ENCODE measurements around the gene NMT1.

The NMT1 gene

DNA sequence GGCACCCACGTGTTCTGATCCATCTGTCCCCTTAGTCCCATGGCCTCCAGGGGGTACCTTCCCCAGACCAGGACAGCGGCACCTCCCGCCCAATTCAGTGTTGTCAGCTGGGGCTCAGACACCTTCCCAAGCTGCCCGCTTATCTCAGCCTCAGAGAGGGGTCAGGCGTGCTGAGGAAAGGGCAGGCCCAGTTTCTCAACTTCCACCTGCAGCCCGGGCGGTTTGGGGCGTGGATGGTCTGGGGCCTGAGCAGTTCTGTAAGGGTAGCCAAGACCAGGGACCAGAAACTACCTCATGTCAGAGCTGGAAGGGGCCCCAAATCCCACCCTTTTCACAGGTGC, 66.1 kb downstream of the NMT1 start:
- no peak for DNase-seq (ENCODE audit: low read depth, low spot score)
- TF ChIP-seq, protein P1, sequence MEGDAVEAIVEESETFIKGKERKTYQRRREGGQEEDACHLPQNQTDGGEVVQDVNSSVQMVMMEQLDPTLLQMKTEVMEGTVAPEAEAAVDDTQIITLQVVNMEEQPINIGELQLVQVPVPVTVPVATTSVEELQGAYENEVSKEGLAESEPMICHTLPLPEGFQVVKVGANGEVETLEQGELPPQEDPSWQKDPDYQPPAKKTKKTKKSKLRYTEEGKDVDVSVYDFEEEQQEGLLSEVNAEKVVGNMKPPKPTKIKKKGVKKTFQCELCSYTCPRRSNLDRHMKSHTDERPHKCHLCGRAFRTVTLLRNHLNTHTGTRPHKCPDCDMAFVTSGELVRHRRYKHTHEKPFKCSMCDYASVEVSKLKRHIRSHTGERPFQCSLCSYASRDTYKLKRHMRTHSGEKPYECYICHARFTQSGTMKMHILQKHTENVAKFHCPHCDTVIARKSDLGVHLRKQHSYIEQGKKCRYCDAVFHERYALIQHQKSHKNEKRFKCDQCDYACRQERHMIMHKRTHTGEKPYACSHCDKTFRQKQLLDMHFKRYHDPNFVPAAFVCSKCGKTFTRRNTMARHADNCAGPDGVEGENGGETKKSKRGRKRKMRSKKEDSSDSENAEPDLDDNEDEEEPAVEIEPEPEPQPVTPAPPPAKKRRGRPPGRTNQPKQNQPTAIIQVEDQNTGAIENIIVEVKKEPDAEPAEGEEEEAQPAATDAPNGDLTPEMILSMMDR (IDR thresholded peaks at IDR 0.05; ENCODE audit: insufficient read depth, low read length, missing control alignments), result no peak
- no peak overlapping the region for H3K4me3 ChIP-seq (ENCODE audit: low read depth, low read length)
- CTCF ChIA-PET, result interaction anchor here (0.7 to 16.6 kb wide), 5 partner anchors 8 to 604 kb away, joined by 3 to 677 read pairs (median 45); partner anchors contain the start of gene ACBD4
- POLR2A ChIA-PET, result interaction anchor here (2.6 kb wide), 1 partner anchor 22 kb away, joined by 11 read pairs; the partner anchor contains the start of gene HEXIM1

DNA sequence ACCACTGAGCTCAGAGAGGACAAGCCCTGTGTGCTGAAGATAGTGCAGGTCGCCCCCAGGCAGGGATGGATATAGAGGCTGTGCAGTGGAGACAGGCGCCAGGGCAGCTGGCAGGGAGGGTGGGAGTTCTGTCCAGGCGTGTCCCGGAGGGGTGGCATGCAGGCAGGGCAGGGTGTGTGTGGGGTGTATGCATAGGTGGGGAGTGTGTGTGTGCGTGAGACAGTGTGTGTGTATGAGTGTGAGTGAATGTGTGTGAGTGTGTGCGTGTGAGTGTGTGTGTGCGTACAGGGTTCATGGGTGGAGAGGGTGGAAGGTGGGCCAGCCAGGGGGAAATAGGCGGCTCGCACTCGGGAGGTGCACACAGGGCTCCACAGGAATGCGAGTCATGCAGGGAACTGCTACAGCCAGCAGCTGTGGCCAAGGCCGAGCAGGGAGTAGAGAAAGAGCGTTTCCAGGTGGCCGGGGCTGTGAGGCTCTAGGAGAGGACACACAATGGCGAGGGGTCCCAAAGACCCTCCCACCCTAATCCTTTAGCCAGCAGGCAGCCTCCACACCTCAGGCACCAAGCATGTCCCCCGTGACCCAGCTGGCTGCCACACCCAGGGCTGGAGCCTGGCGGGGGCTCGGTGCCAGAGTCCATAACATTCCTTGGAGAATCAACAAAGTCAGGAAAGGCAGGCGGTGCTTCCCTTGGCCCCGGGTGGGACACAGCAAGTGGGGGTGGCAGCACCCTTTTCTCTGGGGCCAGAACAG, 66.6 kb downstream of the NMT1 start:
- TF ChIP-seq, protein P1 (IDR thresholded peaks at IDR 0.05; ENCODE audit: insufficient read depth, low read length, missing control alignments), result no peak
- CTCF ChIA-PET, result interaction anchor here (1.0 to 16.6 kb wide), 6 partner anchors 8 to 207 kb away, joined by 3 to 677 read pairs (median 40); partner anchors contain the start of gene ACBD4
- no peak overlapping the region for H3K4me3 ChIP-seq (ENCODE audit: low read depth, low read length)
- POLR2A ChIA-PET, result interaction anchor here (1.1 to 2.6 kb wide), 2 partner anchors 9 to 21 kb away, joined by 3 to 11 read pairs; partner anchors contain the start of gene HEXIM1
- DNase-seq (ENCODE audit: low read depth, low spot score), result no peak

DNA sequence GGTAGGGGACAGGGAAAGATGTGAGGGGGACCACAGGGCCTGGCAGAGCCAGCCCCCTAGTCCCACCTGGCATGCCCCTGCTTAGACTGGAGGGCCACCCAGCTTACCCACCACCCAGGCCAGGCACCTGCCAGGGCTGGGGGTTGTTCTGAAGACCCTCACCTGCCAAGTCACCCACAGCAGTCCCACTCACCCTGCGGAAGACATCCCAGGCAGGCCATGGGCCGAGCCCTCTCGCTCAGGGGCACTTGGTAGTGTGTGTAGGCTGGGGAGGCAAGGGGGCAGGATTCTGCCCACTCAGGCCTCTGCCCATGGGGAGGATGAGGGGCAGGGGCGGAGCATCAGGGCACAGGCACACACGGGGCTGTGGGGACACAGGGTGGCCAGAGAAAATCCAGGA, 67.2 kb downstream of the NMT1 start:
- TF ChIP-seq, protein P1 (IDR thresholded peaks at IDR 0.05; ENCODE audit: insufficient read depth, low read length, missing control alignments), result no peak
- ChIA-PET POLR2A (interaction anchor here (1.1 to 2.6 kb wide), 2 partner anchors 9 to 20 kb away, joined by 3 to 11 read pairs; partner anchors contain the start of gene HEXIM1), CTCF (interaction anchor here (1.0 to 16.6 kb wide), 6 partner anchors 11 to 207 kb away, joined by 3 to 677 read pairs (median 22); partner anchors contain the start of gene HEXIM2)
- H3K4me3 ChIP-seq (ENCODE audit: low read depth, low read length), result no peak overlapping the region
- DNase-seq (ENCODE audit: low read depth, low spot score), result no peak

GRCh38 chr17:45128989-45129388, 67.9 kb downstream of the NMT1 start:
- ChIA-PET CTCF (interaction anchor here (0.9 to 16.6 kb wide), 10 partner anchors 10 to 208 kb away, joined by 3 to 677 read pairs (median 7); partner anchors contain the start of genes HEXIM1 and HEXIM2), POLR2A (interaction anchor here (2.6 kb wide), 1 partner anchor 20 kb away, joined by 11 read pairs; the partner anchor contains the start of gene HEXIM1)
- H3K4me3 ChIP-seq (ENCODE audit: low read depth, low read length), result no peak overlapping the region
- DNase-seq (ENCODE audit: low read depth, low spot score), result no peak
- TF ChIP-seq, protein P1 (IDR thresholded peaks at IDR 0.05; ENCODE audit: insufficient read depth, low read length, missing control alignments), result no peak

GRCh38 chr17:45129426-45129939, 68.4 kb downstream of the NMT1 start:
- POLR2A ChIA-PET, result interaction anchor here (2.6 kb wide), 1 partner anchor 19 kb away, joined by 11 read pairs; the partner anchor contains the start of gene HEXIM1
- DNase-seq (ENCODE audit: low read depth, low spot score), result no peak
- TF ChIP-seq, protein P1 (IDR thresholded peaks at IDR 0.05; ENCODE audit: insufficient read depth, low read length, missing control alignments), result no peak
- CTCF ChIA-PET, result interaction anchor here (0.9 to 16.6 kb wide), 11 partner anchors 10 to 208 kb away, joined by 3 to 677 read pairs (median 7); partner anchors contain the start of genes HEXIM1 and HEXIM2
- no peak overlapping the region for H3K4me3 ChIP-seq (ENCODE audit: low read depth, low read length)
